Activated naive CD4-positive, alpha-beta T cell treated with anti-CD3 and anti-CD28 coated beads, Interleukin-2, amount 50 U/mL, for 72 hours (primary cell): ENCODE results near the gene LAMA4. TPM values are rescaled to one million over a fixed set of nuclear protein-coding genes. Genes with fewer than 3 reads are reported as not detected.

Experiments
- ATAC-seq, 2 donors: fragments of 150-1000 bp; cut with Tn5 transposase; 2 replicates each; pipeline ENCODE4 v1.10.0; 2021; ENCODE audit warnings: mild to moderate bottlenecking in 2 of 2, moderate library complexity in 2 of 2
- DNase-seq, 2 donors: peaks; one replicate each; pipeline ENCODE4 v3.0.0; 2021 to 2022; ENCODE audit warnings: low spot score in 2 of 2
- H3K27ac Mint-ChIP-seq, 2 donors: one replicate each; pipeline ENCODE4 v1.8.0; 2022; ENCODE audit warnings: mild to moderate bottlenecking in 2 of 2, mixed read lengths in 2 of 2
- H3K36me3 Mint-ChIP-seq, 2 donors: one replicate each; pipeline ENCODE4 v1.8.0; 2022; ENCODE audit warnings: mixed read lengths in 2 of 2
- H3K9me3 Mint-ChIP-seq, 2 donors: one replicate each; pipeline ENCODE4 v1.8.0; 2022; ENCODE audit warnings: mixed read lengths in 2 of 2
- total RNA-seq, 2 donors: library from RNA; stranded (reverse); gene quantifications; one replicate each; pipeline ENCODE4 v1.2.3, GENCODE V29; 2022

LAMA4 gene
- total RNA-seq, 2 donors from 2014 or later, result not detected

DNA sequence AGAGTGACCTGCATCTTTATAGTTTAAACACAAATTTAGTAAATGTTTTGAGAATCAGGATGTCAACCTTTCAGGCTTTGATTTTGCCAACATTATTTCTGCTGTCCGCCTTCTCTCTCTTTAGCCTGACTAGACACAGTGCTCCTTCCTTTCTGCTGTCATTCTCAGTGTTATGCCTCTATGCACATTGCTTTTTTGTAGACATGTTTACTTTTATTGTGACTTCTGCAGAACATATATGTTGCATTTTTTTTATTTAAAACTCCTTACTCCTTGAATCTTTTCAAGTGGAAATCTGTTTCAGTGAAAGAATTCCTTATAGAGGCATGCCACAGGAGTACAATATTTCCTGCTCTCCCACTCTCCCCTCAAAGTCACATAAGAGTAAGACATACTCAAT, 64.2 kb downstream of the LAMA4 start:
- DNase-seq (no peak), ATAC-seq (no peak)
- Mint-ChIP-seq H3K9me3 (no peaks in the 10 kb centered on the region), H3K36me3 (no peaks in the 10 kb centered on the region), H3K27ac (no peak overlapping the region)

DNA sequence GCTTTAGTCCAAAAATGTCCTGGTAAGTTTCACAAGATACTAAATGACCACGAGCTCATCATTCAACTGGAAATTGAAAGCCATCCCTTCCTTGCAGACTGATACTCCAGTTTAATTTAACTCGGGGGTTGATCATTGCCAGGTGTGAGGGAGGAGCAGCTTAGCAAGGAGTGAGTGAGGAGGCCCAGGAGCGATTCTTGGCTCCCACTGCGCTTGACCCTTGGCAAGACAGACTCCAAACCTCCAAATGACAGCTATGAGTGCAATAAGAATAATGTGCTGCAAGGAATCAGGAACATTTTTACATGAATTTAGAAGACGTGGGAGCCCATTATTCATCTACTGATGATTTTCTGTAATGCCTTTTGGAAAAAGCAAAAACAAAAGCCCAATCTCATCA, 64.9 kb downstream of the LAMA4 start:
- DNase-seq (no peak), ATAC-seq (no peak)
- H3K9me3 Mint-ChIP-seq, result no peaks in the 10 kb centered on the region
- no peaks in the 10 kb centered on the region for H3K36me3 Mint-ChIP-seq
- H3K27ac Mint-ChIP-seq, result no peak overlapping the region

DNA sequence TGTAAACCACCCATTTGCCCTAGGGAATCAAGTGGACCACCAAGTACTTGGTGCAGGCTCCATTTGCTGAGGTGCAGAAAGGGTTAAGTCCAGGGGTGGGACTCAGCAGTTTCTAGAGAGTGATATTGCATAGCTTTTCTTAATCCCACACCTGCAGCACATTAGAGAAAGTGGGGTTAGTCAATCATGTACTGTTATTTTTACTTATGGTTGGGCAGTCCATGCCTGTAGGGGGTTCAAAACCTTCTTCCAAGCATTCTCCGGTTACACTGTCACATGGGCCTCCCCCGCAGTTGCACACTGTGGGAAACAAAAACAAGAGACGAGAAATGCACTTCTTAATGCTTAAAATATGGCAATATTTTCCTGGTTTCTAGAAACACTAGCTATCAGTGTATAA, 65.5 kb downstream of the LAMA4 start:
- ATAC-seq (no peak), DNase-seq (no peak)
- H3K9me3 Mint-ChIP-seq, result no peaks in the 10 kb centered on the region
- H3K36me3 Mint-ChIP-seq, result no peaks in the 10 kb centered on the region
- H3K27ac Mint-ChIP-seq, result no peak overlapping the region

DNA sequence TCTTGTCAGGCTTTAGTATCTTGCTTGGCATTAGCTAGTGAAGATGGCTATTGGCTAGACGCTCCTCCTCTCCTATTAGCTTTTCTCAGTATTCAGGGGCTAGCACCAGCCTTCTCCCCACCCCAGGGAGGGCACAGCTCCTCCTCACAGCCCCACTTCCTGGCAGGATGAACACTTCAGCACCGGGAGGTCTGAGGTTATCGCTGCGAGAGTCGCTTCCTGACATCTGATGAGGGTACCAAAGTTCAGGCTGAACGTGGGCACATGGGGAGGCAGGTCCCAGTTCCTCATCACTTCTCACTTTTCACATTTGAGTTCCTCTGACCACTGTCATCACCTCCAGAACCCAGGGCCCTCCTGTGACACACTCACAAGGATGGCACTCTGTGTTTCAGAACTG, 66.6 kb downstream of the LAMA4 start:
- ATAC-seq (no peak), DNase-seq (no peak)
- Mint-ChIP-seq H3K36me3 (no peaks in the 10 kb centered on the region), H3K9me3 (no peaks in the 10 kb centered on the region), H3K27ac (no peak overlapping the region)

DNA sequence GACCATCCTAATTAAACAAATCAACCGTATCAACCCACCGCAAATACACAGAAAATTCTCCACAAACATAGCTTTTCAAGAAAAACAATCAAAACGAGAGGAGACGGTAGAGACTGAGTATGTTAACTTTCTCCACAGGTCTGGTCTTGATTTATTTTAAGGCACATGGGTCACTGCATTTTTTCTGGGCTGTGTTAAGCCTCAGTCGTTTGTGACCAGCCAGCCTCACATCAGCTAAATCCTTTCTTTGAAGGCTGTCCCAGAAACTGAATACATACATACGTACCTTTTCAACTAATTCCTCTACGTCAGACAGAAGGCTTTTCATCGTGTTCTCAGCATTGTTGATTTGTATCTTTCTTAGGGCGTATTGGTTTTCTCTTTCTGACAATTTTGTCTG, 69.4 kb downstream of the LAMA4 start:
- H3K27ac Mint-ChIP-seq, result no peak overlapping the region
- H3K36me3 Mint-ChIP-seq, result no peaks in the 10 kb centered on the region
- DNase-seq (no peak), ATAC-seq (no peak)
- H3K9me3 Mint-ChIP-seq, result no peaks in the 10 kb centered on the region

DNA sequence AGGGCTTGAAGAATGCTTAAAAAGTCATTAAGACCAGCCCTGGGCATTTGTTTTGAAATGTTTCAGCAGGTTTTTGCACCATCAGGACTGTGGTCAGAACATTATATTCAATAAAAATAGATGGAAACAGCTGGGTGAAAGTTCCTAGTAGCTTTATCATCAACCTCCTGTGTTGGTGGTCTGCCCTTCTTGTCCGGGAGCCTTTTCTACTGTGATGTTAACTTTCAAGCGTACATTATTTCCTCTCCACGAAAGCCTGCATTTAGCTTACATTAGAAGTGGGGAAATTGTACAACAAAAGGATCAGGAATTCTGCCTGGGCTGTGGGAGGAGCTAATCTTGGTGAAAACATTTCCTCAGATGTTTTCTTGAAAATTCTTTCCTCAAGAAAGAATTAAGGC, 71.1 kb downstream of the LAMA4 start:
- Mint-ChIP-seq H3K9me3 (no peaks in the 10 kb centered on the region), H3K27ac (no peak overlapping the region), H3K36me3 (no peaks in the 10 kb centered on the region)
- DNase-seq (no peak), ATAC-seq (no peak)

DNA sequence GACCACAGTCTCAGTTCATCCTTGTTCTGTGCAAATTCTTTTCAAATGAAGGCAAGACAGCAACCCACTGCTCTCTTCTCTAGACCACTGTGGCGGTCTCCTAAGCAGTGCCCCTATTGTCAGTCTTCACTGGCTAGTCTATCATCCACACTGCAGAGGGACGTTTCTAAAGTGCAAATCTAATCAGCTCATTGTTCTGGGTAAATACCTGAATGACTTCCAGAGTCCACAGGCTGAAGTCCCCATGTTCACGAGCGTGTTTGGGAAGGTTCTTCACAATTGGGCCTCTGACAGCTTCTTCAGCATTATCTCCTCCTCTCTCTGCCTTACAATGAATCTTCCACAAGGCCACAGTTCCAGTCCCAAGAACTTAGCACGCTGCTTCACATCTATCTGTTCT, 73.2 kb downstream of the LAMA4 start:
- H3K36me3 Mint-ChIP-seq, result no peaks in the 10 kb centered on the region
- no peak for DNase-seq
- no peak for ATAC-seq
- H3K27ac Mint-ChIP-seq, result no peak overlapping the region
- H3K9me3 Mint-ChIP-seq, result no peaks in the 10 kb centered on the region

DNA sequence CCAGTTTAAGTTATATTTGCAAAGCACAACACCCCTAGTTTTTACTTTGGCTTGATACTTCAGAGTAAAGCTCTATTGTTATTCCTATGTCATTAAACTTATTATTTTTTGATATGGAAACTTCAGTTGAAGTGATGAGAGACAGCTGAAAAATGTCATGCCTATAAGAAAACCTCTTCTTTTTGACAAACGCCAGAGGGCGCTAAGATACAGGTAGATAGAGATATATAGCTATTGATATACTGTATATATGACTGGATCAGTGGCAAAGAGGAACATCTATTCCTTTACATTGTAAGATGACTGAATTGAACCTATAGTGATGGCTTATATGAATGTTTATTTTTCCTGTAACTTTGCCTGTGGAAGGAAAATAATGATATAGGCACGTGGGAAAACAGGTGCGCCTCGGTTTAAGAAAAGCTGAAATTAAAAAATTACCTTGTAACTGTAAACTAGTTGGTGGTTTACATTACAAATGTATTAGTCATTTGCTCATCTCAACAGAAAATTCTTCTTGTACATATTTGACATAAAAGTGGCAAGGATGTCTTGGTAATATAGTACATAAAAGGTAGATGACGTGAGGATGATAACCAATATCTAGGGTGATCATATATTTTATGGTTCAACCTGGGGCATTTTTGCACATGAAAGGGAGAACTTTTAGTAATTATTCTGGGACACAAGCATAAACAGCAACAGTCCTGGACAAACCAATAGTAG, 74.1 kb downstream of the LAMA4 start:
- Mint-ChIP-seq H3K36me3 (no peaks in the 10 kb centered on the region), H3K27ac (no peak overlapping the region), H3K9me3 (no peaks in the 10 kb centered on the region)
- ATAC-seq (peak; percentile 68 to 71), DNase-seq (peak in 1 of 2 donors; percentile 64)

DNA sequence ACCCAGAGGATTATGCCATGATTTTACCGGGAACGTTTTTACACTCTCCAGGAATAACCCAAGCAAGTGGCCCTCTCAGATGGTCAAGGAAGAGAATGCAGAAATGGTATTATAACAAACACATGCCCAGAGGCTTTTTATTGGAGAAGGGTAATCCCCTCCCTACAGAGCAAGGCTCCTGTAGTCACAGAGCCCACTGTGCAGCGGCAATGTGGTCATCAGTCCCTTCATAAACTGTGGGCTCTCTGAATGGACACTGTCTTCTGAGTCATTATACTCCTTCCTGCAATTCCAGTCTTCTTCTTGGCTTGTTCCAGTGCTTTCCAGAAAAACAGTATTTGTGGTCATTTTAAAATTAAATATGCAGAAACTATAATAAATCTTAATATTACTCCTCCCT, 74.7 kb downstream of the LAMA4 start:
- no peak for DNase-seq
- no peak for ATAC-seq
- no peak overlapping the region for H3K27ac Mint-ChIP-seq
- no peaks in the 10 kb centered on the region for H3K36me3 Mint-ChIP-seq
- no peaks in the 10 kb centered on the region for H3K9me3 Mint-ChIP-seq

DNA sequence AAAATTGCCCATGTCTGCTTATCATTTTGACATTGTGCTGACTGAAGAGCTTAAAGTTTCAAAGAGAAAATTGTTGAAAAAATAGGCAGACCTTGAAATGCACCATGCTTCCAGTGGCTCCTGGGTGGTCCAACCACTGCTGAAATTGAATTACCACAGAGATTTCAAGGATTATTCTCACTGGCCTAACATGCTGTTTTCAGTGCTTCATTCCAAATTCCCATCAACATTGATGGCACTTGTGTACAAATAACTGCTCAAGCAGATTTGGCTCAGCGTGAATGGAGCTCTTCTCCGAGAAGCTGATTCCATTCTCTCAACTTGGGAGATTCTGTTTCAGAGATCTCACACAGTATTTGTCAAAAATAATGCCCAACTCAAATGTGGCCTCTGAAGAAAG, 75.5 kb downstream of the LAMA4 start:
- no peak for DNase-seq
- Mint-ChIP-seq H3K9me3 (no peaks in the 10 kb centered on the region), H3K36me3 (no peaks in the 10 kb centered on the region), H3K27ac (no peak overlapping the region)
- ATAC-seq, result no peak

DNA sequence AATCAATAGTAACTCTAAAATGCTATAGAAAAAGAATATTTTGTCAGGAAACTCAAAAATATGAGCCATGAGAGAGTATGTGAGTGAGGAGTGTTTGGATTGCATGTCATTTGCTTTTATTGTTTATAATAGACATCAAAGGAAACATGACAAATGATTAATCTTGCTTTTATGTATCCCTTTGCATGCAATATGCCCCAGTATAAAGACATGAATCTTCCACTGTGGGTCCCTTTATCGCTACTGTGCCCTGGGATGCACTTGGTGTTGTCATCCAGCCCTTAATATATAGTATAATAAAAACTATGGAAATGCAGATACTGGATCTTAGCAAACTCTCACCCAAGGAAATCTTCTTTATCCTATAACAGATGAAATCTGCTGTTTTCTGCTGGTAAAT, 77.3 kb downstream of the LAMA4 start:
- no peaks in the 10 kb centered on the region for H3K36me3 Mint-ChIP-seq
- ATAC-seq (no peak), DNase-seq (no peak)

DNA sequence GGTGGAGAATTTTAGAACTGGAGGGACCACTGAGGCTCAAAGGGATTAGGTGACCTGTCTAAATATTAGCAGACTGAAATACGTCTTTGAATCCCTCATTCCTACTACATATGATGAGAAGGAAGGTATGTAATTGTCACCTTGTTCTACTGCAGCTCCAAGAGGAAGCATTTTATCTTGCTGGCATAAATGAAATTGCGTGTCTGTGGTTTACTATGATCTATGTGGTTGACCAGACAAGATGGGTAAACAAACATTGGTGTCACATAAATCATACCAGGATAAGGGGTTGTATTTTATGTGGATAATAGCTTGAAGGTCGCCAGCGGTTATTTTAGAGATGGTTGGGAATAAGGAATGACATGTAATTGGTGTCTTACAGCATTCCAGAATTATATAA, 78.2 kb downstream of the LAMA4 start:
- ATAC-seq (no peak), DNase-seq (no peak)
- Mint-ChIP-seq H3K27ac (no peak overlapping the region), H3K36me3 (no peaks in the 10 kb centered on the region), H3K9me3 (no peaks in the 10 kb centered on the region)

More for the DNA sequence above, 77.3 kb downstream of the LAMA4 start:
- Mint-ChIP-seq H3K27ac (no peak overlapping the region), H3K9me3 (no peaks in the 10 kb centered on the region)

DNA sequence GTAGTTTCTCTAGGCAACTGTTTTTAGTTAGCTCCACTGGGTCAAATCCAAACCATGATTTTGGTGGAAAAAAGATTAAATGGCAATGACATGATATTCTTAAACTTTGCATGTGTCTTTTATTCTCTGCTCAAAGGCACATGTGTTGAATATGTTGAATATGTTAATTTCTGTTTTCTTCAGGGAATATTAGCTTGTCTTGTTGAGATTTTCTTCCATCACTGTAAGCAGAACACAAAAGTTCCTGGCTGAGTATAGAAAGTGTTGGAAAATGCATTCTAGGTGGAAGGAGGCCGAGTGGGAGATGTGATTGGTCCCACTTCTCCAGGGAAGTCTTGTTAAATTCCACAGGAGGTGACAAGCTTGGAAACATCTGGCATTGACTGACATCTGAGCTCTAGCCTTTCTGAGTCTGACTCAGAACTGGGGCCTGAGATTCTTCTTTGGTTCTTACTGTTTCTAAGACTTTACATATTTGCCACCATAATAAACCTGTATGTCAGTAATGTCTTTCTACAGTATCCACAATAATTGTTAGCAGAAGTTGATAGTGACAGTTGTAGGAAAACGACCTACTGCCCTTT, 81.1 kb downstream of the LAMA4 start:
- no peaks in the 10 kb centered on the region for H3K9me3 Mint-ChIP-seq

DNA sequence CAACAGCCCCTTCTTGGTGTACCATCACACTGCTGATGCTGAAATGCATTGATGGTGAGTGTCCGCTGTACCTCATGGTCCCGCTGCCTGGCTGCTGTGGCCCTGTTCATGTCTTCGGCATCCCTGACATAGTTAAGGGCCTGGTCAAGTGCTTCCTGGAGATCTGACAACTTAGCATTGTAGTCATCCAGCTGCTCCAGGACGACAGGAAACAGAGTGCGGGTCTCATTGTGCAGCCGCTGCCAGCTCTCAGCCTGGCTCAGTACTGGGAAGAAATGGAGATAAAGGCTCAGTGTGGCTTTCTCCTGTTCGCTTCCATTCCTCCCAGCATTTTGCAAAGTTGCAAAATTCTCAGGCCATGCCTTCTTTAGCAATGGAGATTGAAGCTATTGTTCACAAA, 81.8 kb downstream of the LAMA4 start:
- Mint-ChIP-seq H3K27ac (no peak overlapping the region), H3K36me3 (no peaks in the 10 kb centered on the region), H3K9me3 (no peaks in the 10 kb centered on the region)
- DNase-seq, result no peak
- ATAC-seq, result no peak

More for the DNA sequence above, 81.1 kb downstream of the LAMA4 start:
- DNase-seq (no peak), ATAC-seq (no peak)
- Mint-ChIP-seq H3K27ac (no peak overlapping the region), H3K36me3 (no peaks in the 10 kb centered on the region)

DNA sequence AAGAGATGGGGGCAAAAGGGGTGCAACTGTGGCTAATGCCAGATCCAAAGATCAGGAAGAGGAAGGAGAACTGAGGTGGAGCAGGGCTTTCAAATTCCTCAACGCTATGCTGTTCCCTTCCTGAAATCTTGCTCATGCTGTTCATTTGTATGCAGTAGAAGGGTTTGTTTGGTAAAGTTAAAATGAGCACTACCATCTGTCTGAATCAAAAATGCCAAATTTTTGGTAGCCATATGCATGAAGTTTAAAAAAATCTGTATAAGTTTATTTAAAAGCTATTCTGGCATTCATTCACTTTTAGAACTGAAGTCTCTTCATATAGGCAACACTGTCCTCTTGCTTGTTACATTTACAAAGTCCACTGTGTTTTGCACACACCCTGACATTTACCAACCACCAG, 84.8 kb downstream of the LAMA4 start:
- DNase-seq (no peak), ATAC-seq (no peak)
- Mint-ChIP-seq H3K36me3 (no peaks in the 10 kb centered on the region), H3K27ac (no peak overlapping the region), H3K9me3 (no peaks in the 10 kb centered on the region)

DNA sequence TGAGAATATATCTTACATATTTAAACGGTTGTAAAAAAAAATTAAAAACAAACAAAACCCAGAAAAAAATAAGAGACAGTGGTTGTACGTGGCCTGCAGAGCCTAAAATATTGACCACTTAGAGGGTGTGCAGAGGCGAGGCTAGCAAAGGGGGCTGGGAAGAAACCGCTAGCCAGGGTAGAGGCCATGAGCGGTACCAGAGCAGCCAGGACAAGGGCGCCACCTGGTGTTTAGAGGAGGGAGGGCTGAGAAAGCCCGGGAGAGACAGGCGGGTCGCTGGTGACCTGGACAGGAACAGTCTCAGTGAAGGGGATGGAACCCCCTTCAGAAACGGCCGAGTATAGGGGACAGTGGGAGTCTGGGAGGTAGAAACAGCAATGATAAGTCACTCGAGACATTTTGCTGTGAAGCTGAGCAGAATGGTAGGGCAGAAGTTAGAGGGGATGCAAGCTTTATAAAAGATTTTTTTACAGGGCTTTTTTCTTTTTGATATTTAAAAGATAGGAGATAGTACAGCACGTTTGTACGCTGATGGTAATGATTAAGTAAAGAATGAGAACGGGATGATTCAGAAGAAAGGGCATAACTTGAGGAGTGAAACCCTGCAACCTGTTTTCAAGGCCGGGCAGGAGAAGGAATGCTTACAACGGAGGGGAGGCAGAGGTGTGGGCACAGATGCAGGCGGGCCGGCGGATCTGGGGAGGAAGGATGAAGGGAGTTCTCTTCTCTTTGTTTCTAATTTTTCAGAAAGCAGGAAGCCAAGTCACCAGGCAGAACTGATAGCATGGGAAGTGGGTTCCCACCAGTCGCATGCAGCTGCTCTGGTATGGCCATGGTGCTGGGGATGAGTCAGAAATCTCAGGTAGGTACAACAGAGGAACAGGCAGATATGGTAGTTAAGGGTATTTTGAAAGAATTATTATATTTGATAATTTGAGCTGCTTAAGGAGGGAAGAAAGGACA, 90.8 kb downstream of the LAMA4 start:
- peak; percentile 72 to 87 for DNase-seq
- H3K36me3 Mint-ChIP-seq, result no peaks in the 10 kb centered on the region
- peak; percentile 96 to 97 for ATAC-seq
- peak overlapping the region; percentile 47 to 57 for H3K27ac Mint-ChIP-seq
- H3K9me3 Mint-ChIP-seq, result no peaks in the 10 kb centered on the region

DNA sequence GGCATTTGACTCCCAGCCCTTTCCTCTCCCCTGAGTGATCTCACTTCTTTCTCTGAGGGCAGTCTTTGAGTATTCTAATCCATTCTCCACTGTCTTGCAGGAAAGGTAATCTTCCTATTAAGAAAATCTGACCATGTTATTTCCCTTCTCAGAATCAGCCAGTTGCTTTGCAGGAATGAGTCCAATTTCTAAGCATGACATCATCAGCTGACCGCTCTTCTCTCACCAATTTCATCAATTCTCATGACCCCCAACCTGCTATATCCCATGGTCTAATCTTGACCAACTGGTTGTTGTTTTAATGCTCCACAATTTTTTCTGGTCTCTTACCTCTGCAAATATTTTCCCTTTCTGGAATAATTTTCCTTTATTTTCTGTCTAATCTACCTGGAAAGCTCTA, 93.6 kb downstream of the LAMA4 start:
- H3K27ac Mint-ChIP-seq, result no peak overlapping the region
- no peaks in the 10 kb centered on the region for H3K9me3 Mint-ChIP-seq
- DNase-seq (no peak), ATAC-seq (no peak)
- H3K36me3 Mint-ChIP-seq, result no peaks in the 10 kb centered on the region
